ENCODE results near the gene SNW1. TPM values are rescaled to one million over a fixed set of nuclear protein-coding genes. Genes with fewer than 3 reads are reported as not detected.

SNW1 gene
- total and polyA plus RNA-seq, 2 of the 13 experiments (the other 11 are each of a cell fraction or from before 2014, with no cell fraction given) = 23.2 to 65.8 TPM

DNA sequence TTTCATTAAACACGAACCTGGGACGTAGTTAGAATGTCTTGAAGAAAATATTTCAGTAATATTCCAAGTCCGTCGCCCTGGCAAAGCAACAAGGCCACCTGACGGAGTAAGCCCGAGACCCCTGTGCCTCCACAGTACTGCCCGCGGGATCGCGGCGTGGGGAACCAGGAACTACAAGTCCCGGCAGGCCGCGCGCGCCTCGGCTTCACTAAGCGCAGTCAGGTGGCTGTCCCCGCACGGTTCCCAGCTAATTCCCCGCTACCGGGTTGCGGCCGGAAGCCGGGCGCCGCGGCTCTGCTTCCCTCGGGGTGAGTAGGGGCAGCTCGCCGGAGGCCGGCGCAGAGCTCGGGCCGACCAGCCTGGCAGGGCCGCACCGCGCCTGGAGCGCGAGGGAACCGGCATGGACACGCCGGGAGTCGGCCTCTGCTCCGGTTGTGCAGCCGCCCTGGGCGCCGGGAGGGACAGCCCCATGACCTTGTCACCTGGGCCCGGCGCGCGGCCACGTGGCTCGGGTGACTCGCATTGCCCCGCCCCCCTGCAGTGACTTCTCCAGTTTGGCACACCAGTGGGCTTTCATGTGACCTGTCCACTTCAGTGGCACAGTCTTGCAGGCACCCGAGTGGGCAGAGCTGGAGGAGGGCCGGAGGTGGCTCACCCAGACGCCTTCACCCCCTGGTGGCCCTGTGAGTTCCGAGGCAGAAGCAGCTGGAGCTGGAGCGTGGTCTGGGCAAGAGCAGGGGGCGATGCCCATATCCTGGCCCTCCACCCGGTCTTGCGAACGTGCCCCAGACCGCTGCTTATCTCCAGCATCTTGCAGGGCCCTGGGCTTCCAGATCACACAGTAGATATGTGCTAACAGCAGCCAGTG is 39.1 kb upstream of the SNW1 start, which contains the start of gene ADCK1 (continued):
- TF ChIP-seq, protein P1, sequence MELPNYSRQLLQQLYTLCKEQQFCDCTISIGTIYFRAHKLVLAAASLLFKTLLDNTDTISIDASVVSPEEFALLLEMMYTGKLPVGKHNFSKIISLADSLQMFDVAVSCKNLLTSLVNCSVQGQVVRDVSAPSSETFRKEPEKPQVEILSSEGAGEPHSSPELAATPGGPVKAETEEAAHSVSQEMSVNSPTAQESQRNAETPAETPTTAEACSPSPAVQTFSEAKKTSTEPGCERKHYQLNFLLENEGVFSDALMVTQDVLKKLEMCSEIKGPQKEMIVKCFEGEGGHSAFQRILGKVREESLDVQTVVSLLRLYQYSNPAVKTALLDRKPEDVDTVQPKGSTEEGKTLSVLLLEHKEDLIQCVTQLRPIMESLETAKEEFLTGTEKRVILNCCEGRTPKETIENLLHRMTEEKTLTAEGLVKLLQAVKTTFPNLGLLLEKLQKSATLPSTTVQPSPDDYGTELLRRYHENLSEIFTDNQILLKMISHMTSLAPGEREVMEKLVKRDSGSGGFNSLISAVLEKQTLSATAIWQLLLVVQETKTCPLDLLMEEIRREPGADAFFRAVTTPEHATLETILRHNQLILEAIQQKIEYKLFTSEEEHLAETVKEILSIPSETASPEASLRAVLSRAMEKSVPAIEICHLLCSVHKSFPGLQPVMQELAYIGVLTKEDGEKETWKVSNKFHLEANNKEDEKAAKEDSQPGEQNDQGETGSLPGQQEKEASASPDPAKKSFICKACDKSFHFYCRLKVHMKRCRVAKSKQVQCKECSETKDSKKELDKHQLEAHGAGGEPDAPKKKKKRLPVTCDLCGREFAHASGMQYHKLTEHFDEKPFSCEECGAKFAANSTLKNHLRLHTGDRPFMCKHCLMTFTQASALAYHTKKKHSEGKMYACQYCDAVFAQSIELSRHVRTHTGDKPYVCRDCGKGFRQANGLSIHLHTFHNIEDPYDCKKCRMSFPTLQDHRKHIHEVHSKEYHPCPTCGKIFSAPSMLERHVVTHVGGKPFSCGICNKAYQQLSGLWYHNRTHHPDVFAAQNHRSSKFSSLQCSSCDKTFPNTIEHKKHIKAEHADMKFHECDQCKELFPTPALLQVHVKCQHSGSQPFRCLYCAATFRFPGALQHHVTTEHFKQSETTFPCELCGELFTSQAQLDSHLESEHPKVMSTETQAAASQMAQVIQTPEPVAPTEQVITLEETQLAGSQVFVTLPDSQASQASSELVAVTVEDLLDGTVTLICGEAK (IDR thresholded peaks at IDR 0.05) = no peak
- TF ChIP-seq, protein P1 (CRISPR knock-in tag; IDR thresholded peaks at IDR 0.05) = peak; percentile 76; the same call in 1 of the 2 replicates
- TF ChIP-seq ATF7-NPFF (CRISPR knock-in tag; IDR thresholded peaks at IDR 0.05; ENCODE audit: low read depth) (peak; percentile 85), MIER2 (CRISPR knock-in tag; IDR thresholded peaks at IDR 0.05) (no peak), ZNF563 (CRISPR knock-in tag; IDR thresholded peaks at IDR 0.05) (peak; percentile 77), NPAS2 (CRISPR knock-in tag; IDR thresholded peaks at IDR 0.05; ENCODE audit: borderline replicate concordance) (peak; percentile 57; the same call in 1 of the 2 replicates), DPF2 (CRISPR knock-in tag; IDR thresholded peaks at IDR 0.05; ENCODE audit: borderline replicate concordance, low read depth) (no peak), ZNF616 (CRISPR knock-in tag; IDR thresholded peaks at IDR 0.05; ENCODE audit: low read depth) (no peak), ERF (CRISPR knock-in tag; IDR thresholded peaks at IDR 0.05) (peak; percentile 67; the same call in 1 of the 2 replicates), KDM5A (IDR thresholded peaks at IDR 0.05; ENCODE audit: borderline replicate concordance, low read length) (peak; percentile 59; the same call in 1 of the 2 replicates)
- TF ChIP-seq, protein P2, sequence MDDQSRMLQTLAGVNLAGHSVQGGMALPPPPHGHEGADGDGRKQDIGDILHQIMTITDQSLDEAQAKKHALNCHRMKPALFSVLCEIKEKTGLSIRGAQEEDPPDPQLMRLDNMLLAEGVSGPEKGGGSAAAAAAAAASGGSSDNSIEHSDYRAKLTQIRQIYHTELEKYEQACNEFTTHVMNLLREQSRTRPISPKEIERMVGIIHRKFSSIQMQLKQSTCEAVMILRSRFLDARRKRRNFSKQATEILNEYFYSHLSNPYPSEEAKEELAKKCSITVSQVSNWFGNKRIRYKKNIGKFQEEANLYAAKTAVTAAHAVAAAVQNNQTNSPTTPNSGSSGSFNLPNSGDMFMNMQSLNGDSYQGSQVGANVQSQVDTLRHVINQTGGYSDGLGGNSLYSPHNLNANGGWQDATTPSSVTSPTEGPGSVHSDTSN (CRISPR knock-in tag; IDR thresholded peaks at IDR 0.05; ENCODE audit: borderline replicate concordance) = no peak
- TF ChIP-seq, protein P3, sequence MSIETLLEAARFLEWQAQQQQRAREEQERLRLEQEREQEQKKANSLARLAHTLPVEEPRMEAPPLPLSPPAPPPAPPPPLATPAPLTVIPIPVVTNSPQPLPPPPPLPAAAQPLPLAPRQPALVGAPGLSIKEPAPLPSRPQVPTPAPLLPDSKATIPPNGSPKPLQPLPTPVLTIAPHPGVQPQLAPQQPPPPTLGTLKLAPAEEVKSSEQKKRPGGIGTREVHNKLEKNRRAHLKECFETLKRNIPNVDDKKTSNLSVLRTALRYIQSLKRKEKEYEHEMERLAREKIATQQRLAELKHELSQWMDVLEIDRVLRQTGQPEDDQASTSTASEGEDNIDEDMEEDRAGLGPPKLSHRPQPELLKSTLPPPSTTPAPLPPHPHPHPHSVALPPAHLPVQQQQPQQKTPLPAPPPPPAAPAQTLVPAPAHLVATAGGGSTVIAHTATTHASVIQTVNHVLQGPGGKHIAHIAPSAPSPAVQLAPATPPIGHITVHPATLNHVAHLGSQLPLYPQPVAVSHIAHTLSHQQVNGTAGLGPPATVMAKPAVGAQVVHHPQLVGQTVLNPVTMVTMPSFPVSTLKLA (IDR thresholded peaks at IDR 0.05) = peak; percentile 89
- TF ChIP-seq, protein P4, sequence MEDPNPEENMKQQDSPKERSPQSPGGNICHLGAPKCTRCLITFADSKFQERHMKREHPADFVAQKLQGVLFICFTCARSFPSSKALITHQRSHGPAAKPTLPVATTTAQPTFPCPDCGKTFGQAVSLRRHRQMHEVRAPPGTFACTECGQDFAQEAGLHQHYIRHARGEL (CRISPR knock-in tag; IDR thresholded peaks at IDR 0.05) = peak; percentile 66; the same call in 1 of the 2 replicates
- TF ChIP-seq, protein P5, sequence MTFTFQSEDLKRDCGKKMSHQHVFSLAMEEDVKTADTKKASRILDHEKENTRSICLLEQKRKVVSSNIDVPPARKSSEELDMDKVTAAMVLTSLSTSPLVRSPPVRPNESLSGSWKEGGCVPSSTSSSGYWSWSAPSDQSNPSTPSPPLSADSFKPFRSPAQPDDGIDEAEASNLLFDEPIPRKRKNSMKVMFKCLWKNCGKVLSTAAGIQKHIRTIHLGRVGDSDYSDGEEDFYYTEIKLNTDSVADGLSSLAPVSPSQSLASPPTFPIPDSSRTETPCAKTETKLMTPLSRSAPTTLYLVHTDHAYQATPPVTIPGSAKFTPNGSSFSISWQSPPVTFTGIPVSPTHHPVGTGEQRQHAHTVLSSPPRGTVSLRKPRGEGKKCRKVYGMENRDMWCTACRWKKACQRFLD (CRISPR knock-in tag; IDR thresholded peaks at IDR 0.05; ENCODE audit: borderline replicate concordance) = peak; percentile 93
